Cerebellar cortex (tissue), 1 donor: ENCODE measurements around the gene PITPNM3.
A peak's percentile ranks its signal among the peaks of the same experiment; 100 is the strongest.
"Not testable (repeated sequence)": the region's sequence is repeated elsewhere in the genome, so short reads cannot be mapped to it uniquely, and the experiment has no call there.

Experiments
- DNase-seq: peaks from one replicate; pipeline ENCODE4 v3.0.0-alpha.2; 2015; ENCODE audit warnings: low spot score

Gene PITPNM3

GRCh38 chr17:6556121-6557039 lies at the start of gene PITPNM3:
Gene PITPNM3, minus strand, starts transcription at chr17:6556555. Its CDS starts 149 bp downstream, at chr17:6556406.
- DNase-seq = no peak

DNA sequence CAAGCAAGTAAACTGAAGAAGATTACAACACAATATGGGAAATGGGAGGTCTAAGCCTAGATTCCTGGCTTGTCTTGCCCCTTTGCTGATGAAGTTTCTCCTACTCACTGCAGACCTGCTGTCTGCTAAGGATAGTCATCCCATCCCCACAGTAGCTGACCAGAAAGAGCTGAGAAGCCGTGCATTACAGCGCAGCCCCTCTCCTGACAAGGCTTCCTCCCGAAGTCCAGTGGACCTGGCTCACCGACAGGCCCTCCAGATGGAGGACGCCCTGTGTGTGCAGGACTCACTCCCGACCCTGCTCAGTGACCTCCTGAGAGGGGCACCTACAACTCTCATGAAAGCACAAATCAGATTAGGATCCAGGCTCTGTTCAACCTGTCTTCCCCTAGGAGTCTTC lies 48.8 kb upstream of the PITPNM3 start:
- DNase-seq = no peak

GRCh38 chr17:6603744-6604325 lies 47.5 kb upstream of the PITPNM3 start:
- DNase-seq = peak; percentile 5

DNA sequence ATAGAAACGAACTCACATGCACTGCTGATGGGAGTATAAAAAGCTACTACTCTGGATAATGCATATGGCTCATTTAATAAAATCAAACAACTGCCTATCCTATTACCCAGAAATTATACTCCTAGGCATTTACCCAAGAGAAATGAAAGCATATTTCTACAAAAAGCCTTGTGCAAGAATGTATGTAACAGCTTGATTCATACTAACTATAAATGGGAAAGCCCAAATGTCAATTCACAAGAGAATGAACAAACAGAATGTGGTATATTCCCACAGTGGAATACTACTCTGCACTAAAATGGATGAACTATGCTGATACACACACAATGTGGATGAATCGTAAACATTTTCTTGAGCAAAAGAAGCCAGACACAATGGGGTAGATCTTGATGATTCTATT lies 45.8 kb upstream of the PITPNM3 start:
- no peak for DNase-seq

GRCh38 chr17:6599364-6599763 lies 43.0 kb upstream of the PITPNM3 start:
- DNase-seq = no peak

DNA sequence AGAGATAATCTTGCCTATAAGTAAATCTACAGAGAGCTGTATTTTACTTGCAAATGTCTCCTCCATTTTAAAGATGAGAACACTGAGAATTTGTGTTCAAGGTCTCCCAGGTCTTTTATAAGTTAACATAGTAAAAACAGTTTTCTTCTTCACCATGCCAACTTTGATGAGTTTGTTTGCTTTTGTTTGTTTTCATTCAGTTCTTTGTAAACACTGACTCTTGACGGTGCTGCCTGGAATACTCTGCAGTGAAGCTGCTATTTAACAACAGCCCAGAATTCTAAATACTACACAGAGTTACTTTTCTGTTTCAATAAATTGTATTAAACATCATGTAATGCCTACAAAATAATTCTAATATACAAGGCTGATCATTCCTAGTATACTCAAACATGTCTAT lies 41.4 kb upstream of the PITPNM3 start:
- no peak for DNase-seq

GRCh38 chr17:6596941-6597340 lies 40.6 kb upstream of the PITPNM3 start:
- no peak for DNase-seq

GRCh38 chr17:6596511-6596910 lies 40.2 kb upstream of the PITPNM3 start:
- DNase-seq = no peak

GRCh38 chr17:6596081-6596480 lies 39.7 kb upstream of the PITPNM3 start:
- no peak for DNase-seq

DNA sequence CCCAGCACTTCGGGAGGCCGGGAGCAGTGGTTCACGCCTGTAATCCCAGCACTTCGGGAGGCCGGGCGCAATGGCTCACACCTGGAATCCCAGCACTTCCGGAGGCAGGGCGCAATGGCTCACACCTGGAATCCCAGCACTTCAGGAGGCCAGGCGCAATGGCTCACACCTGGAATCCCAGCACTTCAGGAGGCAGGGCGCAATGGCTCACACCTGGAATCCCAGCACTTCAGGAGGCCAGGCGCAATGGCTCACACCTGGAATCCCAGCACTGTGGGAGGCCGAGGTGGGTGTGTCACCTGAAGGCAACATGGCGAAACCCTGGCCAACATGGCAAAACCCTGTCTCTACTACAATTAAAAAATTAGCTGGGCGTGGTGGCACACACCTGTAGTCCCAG lies 37.0 kb upstream of the PITPNM3 start:
- not testable (repeated sequence) for DNase-seq

GRCh38 chr17:6592173-6592572 lies 35.8 kb upstream of the PITPNM3 start:
- DNase-seq = no peak

- no peak for DNase-seq
Observed at GRCh38 chr17:6591599-6592158, 35.3 kb upstream of the PITPNM3 start.

GRCh38 chr17:6589266-6589946 lies 33.1 kb upstream of the PITPNM3 start:
- DNase-seq = no peak

- DNase-seq = no peak
Observed at GRCh38 chr17:6588165-6588564, 31.8 kb upstream of the PITPNM3 start.

GRCh38 chr17:6587310-6587709 lies 31.0 kb upstream of the PITPNM3 start:
- DNase-seq = no peak

DNA sequence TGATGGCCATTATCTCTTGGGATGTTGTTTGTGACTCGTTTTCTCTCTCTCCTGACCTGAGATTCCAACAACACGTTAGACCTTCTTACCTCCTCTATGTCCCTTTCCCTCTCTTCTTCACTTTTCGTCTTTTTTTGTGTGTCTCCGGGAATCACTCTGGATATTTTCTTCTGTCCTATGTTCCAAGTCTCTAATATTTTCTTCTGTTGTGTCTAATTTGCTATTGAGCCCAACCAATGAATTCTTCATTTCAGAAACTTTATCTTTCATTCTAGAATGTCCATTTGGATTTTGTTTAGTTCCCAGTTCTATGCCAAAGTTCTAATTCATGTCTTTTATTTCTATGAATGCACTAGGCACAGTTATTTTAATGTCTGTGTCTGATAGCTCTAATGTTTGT lies 27.1 kb upstream of the PITPNM3 start:
- no peak for DNase-seq

- no peak for DNase-seq
Observed at GRCh38 chr17:6580625-6581024, 24.3 kb upstream of the PITPNM3 start.

GRCh38 chr17:6578491-6578890 lies 22.1 kb upstream of the PITPNM3 start:
- DNase-seq = no peak

- no peak for DNase-seq
Observed at GRCh38 chr17:6577686-6578263, 21.4 kb upstream of the PITPNM3 start.

- no peak for DNase-seq
Observed at GRCh38 chr17:6576038-6576785, 19.9 kb upstream of the PITPNM3 start.

DNA sequence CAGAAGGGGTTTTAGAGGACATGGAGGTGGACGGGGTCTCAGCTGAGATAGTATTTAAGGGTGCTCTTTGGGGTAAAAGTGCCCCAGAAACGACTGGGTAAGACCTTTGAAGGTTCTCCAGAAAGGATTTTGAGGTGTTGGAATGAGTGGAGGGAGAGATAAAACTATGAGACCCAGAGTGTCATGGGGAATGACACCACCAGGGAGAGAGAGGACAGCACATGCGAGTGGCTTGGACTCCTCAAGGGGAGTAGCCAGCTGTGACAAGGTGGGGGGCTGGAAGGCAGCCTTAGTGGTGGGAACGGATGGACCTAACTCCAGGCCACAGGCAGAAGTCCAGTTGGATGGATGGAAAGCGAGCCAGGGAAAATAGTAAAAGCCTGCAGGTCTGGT lies 19.2 kb upstream of the PITPNM3 start:
- DNase-seq = no peak
